ENCODE results near the gene LRRC2. TPM values are rescaled to one million over a fixed set of nuclear protein-coding genes. Genes with fewer than 3 reads are reported as not detected.

Gene LRRC2
- total RNA-seq, 1 donor from 2014 or later = not detected

DNA sequence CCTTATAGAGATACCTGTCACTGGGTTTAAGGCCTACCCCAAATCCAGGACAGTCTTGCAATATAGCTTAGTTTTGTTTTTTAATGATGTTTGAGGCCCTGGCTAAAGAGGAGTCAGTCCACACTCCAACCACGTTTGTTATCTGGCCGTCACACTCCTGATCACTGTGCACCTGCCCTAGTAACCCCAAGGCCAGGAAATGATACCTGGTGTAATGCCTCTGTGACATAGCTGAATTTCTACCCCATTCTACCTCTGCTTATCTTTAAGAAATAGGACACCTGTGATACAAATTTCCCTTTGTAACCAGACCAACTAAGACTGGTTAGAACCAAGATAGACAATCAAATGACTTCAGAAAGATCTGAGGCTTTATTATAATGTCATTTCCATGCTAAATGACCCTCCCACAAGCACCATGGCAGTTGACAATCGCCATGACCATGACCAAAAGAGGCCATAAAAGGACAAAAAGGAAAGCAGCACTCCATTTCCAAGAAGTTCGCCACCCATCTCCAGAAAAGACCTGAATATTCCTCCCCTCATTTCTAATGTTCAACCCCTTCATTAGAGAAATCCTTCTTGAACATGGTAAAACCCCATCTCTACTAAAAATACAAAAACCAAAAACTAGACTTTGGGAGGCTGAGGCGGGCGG, 73.1 kb downstream of the LRRC2 start:
- DNase-seq (ENCODE audit: low spot score in 2 of 2) = no peak
- Histone ChIP-seq H3K9me3 (no peaks in the 10 kb centered on the region), H3K27me3 (no peaks in the 10 kb centered on the region), H3K27ac (no peak overlapping the region), H3K4me3 (no peak overlapping the region), H3K36me3 (no peaks in the 10 kb centered on the region), H3K4me1 (no peaks in the 10 kb centered on the region)
- intact Hi-C loops (cut with DNase I) = no loop called here
- TF ChIP-seq CTCF (IDR thresholded peaks at IDR 0.05) = no peak

GRCh38 chr3:46491089-46492070, 74.7 kb downstream of the LRRC2 start:
- no peaks in the 10 kb centered on the region for H3K4me1 ChIP-seq
- no peak overlapping the region for H3K4me3 ChIP-seq
- H3K9me3 ChIP-seq = no peaks in the 10 kb centered on the region
- DNase-seq (ENCODE audit: low spot score in 2 of 2) = peak in 1 of 2 donors; percentile 34
- H3K27me3 ChIP-seq = no peaks in the 10 kb centered on the region
- no peak for TF ChIP-seq CTCF (IDR thresholded peaks at IDR 0.05)
- H3K36me3 ChIP-seq = no peaks in the 10 kb centered on the region
- no peak overlapping the region for H3K27ac ChIP-seq
- intact Hi-C loops (cut with DNase I) = no loop called here

- no peaks in the 10 kb centered on the region for H3K4me1 ChIP-seq
- H3K9me3 ChIP-seq = no peaks in the 10 kb centered on the region
- no peaks in the 10 kb centered on the region for H3K27me3 ChIP-seq
- no peaks in the 10 kb centered on the region for H3K36me3 ChIP-seq
- peak in 1 of 2 donors; percentile 9 for DNase-seq (ENCODE audit: low spot score in 2 of 2)
- intact Hi-C loops (cut with DNase I) = no loop called here
- no peak overlapping the region for H3K27ac ChIP-seq
- TF ChIP-seq CTCF (IDR thresholded peaks at IDR 0.05) = no peak
- no peak overlapping the region for H3K4me3 ChIP-seq
Observed at GRCh38 chr3:46490338-46491084, 75.6 kb downstream of the LRRC2 start.

GRCh38 chr3:46489875-46490274, 76.2 kb downstream of the LRRC2 start:
- Histone ChIP-seq H3K27me3 (no peaks in the 10 kb centered on the region), H3K4me1 (no peaks in the 10 kb centered on the region), H3K4me3 (no peak overlapping the region), H3K36me3 (no peaks in the 10 kb centered on the region), H3K27ac (no peak overlapping the region), H3K9me3 (no peaks in the 10 kb centered on the region)
- peak in 1 of 2 donors; percentile 5 for DNase-seq (ENCODE audit: low spot score in 2 of 2)
- intact Hi-C loops (cut with DNase I) = no loop called here
- TF ChIP-seq CTCF (IDR thresholded peaks at IDR 0.05) = no peak

DNA sequence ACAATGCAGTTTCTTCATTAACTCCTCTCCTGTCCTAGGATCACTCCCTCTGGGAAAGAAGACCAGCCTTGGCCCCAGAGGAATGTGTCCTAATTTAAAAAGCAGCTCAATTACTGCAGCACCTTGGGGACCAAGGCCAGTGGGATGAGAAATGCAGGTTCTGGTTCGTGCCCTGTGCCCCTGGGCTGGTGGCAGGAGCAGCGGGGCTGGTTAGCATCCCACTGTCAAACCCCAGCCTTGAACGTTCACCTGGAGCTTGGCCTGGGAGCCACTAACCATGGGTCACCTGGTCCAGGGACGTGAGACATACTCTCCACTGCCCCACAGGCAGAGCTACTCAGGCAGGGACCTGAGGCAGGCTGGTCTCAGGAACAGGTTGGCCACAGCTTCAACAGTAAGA, 76.7 kb downstream of the LRRC2 start:
- Histone ChIP-seq H3K4me3 (no peak overlapping the region), H3K27ac (no peak overlapping the region), H3K36me3 (no peaks in the 10 kb centered on the region), H3K9me3 (no peaks in the 10 kb centered on the region), H3K27me3 (no peaks in the 10 kb centered on the region), H3K4me1 (no peaks in the 10 kb centered on the region)
- DNase-seq (ENCODE audit: low spot score in 2 of 2) = peak in 1 of 2 donors; percentile 46
- TF ChIP-seq CTCF (IDR thresholded peaks at IDR 0.05) = no peak
- intact Hi-C loops (cut with DNase I) = no loop called here

All from ascending aorta (tissue), 2 donors.